Measurements from ENCODE around the gene CEBPB.
"Not testable (repeated sequence)": the region's sequence is repeated elsewhere in the genome, so short reads cannot be mapped to it uniquely, and the experiment has no call there.

CEBPB gene

GRCh38 chr20:50193199-50193835, 2.7 kb downstream of the CEBPB start:
- no peak for DNase-seq (ENCODE audit: low read depth)

DNA sequence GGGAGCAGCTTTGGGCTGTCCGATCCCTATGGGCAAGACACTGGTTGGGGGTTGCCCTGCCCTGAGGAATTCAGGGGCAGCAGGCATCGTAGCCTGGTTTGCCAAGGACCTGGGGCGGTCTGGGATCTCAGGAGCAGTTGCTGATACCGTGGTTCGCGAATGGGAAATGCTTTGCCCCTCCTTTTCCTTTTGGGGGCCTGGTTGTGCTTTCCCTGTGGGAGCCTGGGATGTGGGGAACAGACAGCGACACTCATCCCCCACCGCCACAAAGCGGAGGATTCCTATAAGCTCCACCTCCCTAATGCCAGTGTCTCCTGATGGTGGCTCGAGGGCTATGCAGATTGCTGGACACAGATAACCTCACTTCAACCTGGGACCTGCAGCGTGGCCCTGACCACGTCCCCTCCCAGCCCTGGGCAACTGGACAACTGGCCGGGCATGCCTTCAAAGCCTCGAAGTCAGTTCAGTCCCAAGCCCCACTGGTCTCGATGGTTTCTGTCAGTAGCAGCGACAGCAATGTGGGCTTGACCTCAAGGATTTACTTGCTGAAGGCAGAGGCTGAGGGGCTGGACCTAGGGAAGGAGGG, 3.3 kb downstream of the CEBPB start:
- no peak for DNase-seq (ENCODE audit: low read depth)

GRCh38 chr20:50194422-50194830, 3.8 kb downstream of the CEBPB start:
- DNase-seq (ENCODE audit: low read depth), result no peak

DNA sequence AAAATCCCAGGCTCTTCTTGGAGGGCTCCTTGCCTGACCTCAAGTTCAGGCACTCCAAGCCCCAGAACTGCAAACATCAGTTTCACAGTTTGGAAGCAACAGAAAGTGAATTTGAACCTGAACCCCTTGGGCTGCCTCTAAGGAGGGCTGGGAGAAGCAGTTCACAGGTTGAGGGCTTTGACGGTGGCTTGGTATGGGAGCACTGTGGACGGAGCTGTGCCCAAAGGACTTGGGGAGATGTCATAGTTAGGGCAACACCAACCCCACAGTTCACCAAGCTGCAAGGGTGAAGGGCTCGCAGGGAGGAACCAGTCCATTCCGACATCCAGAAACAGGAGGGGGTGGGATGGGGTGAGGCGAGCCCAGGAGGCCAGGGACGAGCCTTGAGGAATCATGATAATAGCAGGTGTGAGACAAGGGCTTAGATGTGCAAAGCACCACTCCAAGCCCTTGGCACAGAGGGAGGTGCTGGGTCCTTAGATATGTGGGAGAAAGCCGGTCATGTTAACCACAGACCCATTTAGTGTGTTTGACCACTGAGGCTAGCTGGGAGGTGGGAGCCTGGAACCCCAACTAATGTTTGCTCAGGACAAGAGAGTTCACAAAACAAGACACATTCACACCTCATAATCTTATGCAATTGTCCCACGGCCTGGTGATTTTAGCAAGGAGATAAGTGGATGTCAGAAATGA, 4.3 kb downstream of the CEBPB start:
- DNase-seq (ENCODE audit: low read depth), result no peak

- no peak for DNase-seq (ENCODE audit: low read depth)
These were observed 5.0 kb downstream of the CEBPB start for GRCh38 chr20:50195524-50196120.

GRCh38 chr20:50196248-50196647, 5.6 kb downstream of the CEBPB start:
- DNase-seq (ENCODE audit: low read depth), result no peak

DNA sequence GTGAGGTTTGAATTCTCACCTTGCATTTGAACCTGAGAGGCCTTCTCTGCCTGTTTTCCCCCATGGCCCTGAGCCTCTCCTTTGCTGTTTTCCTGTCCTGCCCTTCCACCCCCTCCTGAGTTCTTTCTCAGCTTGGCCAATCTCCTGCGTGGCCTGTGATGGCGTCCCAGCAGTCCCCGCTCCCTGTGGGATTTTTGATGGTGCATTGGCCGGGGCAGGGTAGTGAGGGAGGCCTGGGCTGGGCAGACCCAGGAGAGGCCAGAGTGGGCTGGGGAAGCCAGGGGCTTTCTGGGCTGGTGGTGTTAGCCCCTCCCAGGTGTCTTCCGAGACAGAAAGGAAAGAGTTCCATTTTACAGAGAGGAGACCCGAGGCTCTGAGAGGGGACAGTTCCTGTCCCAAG, 6.3 kb downstream of the CEBPB start:
- DNase-seq (ENCODE audit: low read depth), result no peak

- DNase-seq (ENCODE audit: low read depth), result no peak
These were observed 7.0 kb downstream of the CEBPB start for GRCh38 chr20:50197463-50198179.

DNA sequence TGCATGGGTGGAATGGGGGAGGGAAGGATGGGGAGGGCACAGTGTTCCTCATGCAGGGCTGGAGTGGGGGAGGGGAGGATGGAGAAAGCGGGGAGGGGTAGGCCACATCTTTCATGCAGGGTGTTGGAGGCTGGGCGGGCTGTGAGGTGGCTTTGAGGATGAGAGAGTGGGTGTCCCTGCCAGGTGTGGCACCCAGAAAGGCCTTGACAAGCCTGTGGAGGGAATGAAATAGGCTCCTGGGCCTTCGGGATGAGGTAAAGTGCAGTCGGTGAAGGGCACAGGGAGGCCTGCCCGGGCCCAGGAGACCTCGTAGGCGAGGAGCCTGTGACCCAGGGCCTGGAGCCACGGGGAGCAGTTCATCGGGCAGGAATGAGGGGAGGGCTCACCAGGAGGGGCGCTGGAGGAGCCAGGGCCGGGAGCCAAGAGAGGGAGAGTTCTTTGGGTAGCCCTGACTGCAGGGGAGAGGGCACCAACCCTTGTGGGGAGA, 7.6 kb downstream of the CEBPB start:
- DNase-seq (ENCODE audit: low read depth), result no peak

DNA sequence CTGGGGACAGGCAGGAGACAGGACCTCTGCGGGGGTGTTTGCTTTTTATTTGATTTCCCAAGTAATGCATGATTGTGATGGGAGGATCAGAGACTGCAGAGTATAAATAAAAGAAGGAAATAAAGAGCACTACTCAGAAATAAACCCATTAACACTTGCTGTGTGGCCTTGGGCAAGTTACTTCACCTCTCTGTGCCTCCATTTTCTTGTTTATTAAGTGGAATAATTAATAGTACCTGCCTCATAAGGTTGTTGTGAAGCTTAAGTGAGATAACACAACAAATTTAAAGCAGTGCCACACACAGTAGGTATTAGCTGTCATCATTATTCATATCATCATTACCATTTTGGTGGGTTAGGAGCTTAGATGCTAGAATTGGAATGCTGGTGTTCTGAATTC, 8.1 kb downstream of the CEBPB start:
- no peak for DNase-seq (ENCODE audit: low read depth)

GRCh38 chr20:50199703-50200102, 9.1 kb downstream of the CEBPB start:
- no peak for DNase-seq (ENCODE audit: low read depth)

DNA sequence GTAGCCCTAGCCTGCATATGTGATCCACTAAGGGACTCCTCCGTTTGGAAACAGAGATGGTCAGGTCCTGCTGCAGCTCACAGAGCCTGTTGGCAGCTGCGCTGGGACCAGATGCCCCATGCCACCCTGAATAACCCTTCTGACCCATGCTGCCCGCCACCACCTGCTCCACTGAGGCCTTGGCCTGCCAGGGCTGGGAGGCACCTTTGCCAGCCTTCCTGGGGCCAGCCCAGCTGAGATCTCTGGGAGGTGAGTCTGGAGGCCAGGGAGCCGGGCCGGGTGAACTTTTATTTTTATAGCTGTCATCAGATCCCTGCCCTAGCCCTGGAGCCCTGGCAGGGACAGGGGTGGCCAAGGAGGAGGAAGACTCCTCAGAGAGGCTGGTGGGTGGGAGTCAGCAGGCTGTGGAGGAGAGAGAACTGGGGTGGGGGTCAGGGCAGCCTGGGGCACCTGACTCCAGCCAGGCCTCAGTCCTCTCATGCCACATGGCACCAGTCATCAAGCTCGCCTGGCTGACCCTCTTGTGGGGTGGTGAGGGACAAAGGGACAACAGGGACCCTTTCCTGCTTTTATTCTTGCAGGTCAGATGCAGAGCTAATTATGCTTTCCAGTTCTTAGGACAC, 10.0 kb downstream of the CEBPB start:
- no peak for DNase-seq (ENCODE audit: low read depth)

DNA sequence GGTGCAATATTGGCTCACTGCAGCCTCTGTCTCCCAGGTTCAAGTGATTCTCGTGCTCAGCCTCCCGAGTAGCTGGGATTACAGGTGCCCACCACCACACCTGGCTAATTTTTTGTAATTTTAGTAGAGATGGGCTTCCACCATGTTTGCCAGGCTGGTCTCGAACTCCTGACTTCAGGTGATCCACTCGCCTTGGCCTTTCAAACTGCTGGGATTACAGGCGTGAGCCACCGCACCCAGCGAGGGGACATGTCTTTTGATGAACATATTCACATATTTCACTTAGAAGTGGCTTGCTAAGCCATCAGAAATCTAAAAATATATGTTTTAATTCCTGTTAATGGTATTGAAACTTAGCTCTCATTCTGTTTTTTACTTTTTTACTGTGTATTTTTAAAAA, 11.1 kb downstream of the CEBPB start:
- DNase-seq (ENCODE audit: low read depth), result not testable (repeated sequence)

GRCh38 chr20:50202677-50203076, 12.0 kb downstream of the CEBPB start:
- no peak for DNase-seq (ENCODE audit: low read depth)

DNA sequence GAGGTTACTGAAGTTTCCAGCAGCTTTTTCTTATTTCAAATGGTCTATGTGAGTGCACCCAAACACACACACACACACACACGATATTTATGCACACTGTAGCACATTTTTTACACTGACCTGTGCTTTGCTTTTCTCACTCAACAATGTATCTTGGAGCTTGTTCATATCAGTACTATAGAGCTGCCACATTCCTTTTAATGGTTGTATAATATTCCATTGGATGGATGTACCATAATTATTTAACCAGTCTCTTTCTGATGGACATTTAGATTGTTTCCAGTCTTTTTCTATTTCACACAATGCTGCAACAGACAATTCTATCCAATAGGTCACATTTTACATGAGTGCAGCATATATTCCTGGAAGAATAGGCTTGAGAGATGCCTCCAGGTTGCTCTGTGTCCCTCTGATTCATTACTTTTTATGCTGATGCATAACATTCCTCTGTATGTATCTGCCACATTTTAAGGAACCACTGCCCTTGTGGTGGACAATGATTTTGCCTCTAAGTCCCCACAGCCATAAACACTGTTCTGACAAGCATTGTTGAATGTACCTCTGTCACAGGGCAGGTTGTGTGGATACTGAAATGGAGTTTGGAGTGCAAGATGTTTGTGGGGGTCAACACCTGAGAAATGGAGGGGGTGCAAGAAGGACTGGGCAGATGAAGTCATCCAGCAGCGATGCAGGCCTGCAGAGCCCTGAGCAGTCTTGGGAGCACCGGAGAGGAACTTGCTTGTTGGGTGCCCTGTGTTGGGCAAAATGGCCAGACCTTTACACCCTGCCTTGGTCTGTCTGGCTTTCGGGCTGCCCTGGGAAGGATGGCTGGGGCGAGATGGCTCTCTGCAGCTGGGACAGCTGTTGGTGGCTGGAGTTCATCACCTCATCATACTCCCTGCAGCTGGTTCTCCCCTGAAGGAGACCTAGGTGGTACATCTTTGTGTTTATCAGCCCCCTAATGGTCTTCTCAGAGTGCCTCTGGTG, 13.6 kb downstream of the CEBPB start:
- DNase-seq (ENCODE audit: low read depth), result no peak

DNA sequence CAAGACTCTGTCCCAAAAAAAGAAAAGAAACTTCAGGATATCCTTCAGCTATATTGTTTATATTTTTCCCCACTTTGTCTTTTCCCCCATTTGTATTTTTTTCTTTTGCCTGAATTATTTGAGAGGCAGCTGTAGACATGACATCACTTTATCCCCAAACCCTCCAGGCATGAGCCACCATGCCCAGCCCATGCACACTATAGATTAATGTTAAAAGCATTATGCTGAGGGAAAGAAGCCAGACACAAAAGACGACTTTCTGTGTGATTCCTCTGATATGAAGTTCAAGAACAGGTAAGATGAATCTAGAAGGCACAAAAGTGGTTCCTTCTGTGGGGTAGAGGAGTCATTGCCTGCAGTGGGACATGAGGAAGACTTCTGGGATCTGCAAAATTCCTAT, 16.4 kb downstream of the CEBPB start:
- DNase-seq (ENCODE audit: low read depth), result no peak

- DNase-seq (ENCODE audit: low read depth), result no peak
These were observed 17.5 kb downstream of the CEBPB start for GRCh38 chr20:50208085-50208491.

DNA sequence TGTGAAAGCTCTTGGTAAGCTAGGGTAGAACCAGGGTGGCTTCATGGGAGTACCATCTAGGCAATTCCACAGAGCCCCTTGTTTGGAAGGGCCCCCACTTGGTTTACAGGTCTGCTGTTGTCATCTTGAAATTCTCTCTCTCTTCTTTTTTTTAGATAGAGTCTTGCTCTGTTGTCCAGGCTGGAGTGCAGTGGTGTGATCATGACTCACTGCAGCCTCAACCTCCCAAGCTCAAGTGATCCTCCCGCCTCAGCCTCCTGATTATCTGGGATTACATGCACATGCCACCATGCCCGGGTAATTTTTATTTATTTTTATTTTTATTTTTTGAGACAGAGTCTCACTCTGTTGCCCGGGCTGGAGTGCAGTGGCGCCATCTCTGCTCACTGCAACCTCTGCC, 18.2 kb downstream of the CEBPB start:
- not testable (repeated sequence) for DNase-seq (ENCODE audit: low read depth)

- DNase-seq (ENCODE audit: low read depth), result no peak
These were observed 19.5 kb downstream of the CEBPB start for GRCh38 chr20:50210066-50210619.

GRCh38 chr20:50211091-50211490, 20.5 kb downstream of the CEBPB start:
- DNase-seq (ENCODE audit: low read depth), result no peak

Measured in stimulated activated CD4-positive, alpha-beta T cell treated with anti-CD3 and anti-CD28 coated beads, Interleukin-2, amount 100 ng/mL, for 4 hours (primary cell).